GM12801 (cell line): Measurements from ENCODE around the gene OR2J1.

ENCODE experiments used
- CTCF ChIP-seq: IDR thresholded peaks from one replicate; pipeline ENCODE4 v1.5.1; 2011; ENCODE audit warnings: control low read depth; ENCODE audit not compliant: insufficient read length; ENCODE audit errors: extremely low read depth

Gene OR2J1

GRCh38 chr6:29099190-29099589 is at the start of gene OR2J1:
TSS of gene OR2J1 (plus strand) at chr6:29099490. CDS start at chr6:29100943, 1,453 bp downstream.
- TF ChIP-seq CTCF, result no peak

GRCh38 chr6:29051680-29052079 is 47.6 kb upstream of the OR2J1 start:
- TF ChIP-seq CTCF, result no peak

DNA sequence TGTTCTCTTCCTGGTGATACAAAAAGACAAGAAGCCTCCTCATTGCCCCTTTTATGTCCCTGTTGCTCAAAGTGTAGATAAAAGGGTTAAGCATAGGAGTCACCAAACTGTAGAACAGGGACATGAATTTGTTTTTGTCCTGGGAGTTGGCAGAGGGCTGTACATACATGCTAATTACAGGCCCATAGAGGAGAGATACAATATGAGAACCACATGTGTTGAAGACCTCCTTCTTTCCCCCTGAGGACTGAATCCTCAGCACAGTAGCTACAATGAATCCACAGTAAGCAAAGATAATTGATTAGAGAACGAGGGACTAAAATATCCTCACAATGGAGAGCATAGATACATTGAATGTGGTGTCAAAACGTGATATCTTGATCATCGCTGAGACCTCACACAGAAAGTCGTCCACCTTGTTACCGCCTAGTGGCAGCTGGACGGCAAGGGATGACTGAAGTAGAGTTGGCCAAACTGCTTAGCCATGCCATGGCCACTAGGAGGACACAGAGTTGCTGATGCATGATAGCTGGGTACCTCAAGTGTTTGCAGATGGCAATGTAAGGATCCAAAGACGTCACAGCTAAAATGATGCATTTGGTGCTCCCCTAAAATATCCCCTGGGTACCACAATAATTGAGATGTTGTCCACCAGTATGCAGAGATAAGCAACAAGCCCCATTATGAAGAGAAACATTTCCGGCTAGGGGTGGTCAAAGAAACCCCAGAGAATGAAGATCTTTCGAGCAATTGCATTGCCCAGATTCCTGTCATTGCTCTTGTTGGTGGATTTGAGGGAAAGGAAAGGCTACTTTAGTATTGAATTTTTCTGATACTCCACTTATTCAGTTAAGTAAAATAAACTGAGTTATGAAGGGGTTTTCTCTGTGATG is 27.2 kb upstream of the OR2J1 start:
- no peak for TF ChIP-seq CTCF

DNA sequence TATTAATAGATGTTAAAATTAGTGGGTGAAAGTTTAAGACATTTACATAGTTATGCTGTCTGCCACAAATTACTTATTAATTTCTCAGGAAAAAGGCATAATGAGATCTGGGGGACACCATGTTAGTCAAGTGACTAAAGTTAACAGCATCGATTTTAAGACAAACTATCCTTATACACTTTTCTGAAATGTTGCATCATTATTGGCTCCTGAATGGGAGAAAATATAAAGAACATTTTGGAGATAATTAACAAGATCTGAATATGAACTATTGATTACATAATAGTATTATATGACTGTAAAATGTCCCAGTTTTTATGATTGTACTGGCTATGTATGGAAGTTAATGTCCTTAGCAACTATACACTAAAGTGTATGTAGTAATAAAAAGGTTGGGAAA is 20.1 kb upstream of the OR2J1 start:
- no peak for TF ChIP-seq CTCF

GRCh38 chr6:29081312-29081711 is 18.0 kb upstream of the OR2J1 start:
- no peak for TF ChIP-seq CTCF

GRCh38 chr6:29082457-29082856 is 16.8 kb upstream of the OR2J1 start:
- TF ChIP-seq CTCF, result no peak

DNA sequence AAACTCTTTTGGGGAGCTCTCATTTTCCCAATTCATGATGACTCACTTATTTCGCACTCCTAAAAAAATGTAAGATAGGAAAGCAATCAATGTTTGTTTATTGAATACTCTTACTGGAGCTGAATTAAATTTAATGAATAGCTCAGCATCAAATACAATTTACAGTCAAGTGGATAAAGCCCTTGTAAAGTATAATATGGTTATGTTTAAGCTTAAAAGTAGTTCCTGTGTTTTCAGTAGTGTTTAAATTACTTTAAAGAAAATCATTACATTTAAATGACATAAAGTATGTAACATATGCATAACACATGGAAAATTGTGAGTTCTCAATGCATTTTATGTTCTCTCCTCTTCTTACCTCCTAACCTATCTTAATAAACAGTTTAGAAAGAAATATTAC is 12.1 kb upstream of the OR2J1 start, which contains the start of gene OR2B3:
Gene OR2B3, minus strand, starts transcription at position 101 of the 400 bp plus-strand sequence. Its CDS starts 65 bp downstream, at position 36.
- TF ChIP-seq CTCF, result no peak
